HG02885 (cell line): Measurements from ENCODE around the gene PRTG.
"Not testable (repeated sequence)": the region's sequence is repeated elsewhere in the genome, so short reads cannot be mapped to it uniquely, and the experiment has no call there.

ENCODE experiments used
- ATAC-seq: cut with Tn5 transposase; IDR thresholded peaks from one replicate; pipeline ENCODE4 v1.9.1; 2021; ENCODE audit warnings: mild to moderate bottlenecking; ENCODE audit not compliant: unreplicated experiment, poor library complexity

The PRTG gene

GRCh38 chr15:55743729-55744655 is 1.0 kb upstream of the PRTG start:
- ATAC-seq = no peak

GRCh38 chr15:55742498-55742926 is 440 bp downstream of the PRTG start:
- ATAC-seq = peak; percentile 54

GRCh38 chr15:55741833-55742497 is 987 bp downstream of the PRTG start:
- peak; percentile 38 for ATAC-seq

DNA sequence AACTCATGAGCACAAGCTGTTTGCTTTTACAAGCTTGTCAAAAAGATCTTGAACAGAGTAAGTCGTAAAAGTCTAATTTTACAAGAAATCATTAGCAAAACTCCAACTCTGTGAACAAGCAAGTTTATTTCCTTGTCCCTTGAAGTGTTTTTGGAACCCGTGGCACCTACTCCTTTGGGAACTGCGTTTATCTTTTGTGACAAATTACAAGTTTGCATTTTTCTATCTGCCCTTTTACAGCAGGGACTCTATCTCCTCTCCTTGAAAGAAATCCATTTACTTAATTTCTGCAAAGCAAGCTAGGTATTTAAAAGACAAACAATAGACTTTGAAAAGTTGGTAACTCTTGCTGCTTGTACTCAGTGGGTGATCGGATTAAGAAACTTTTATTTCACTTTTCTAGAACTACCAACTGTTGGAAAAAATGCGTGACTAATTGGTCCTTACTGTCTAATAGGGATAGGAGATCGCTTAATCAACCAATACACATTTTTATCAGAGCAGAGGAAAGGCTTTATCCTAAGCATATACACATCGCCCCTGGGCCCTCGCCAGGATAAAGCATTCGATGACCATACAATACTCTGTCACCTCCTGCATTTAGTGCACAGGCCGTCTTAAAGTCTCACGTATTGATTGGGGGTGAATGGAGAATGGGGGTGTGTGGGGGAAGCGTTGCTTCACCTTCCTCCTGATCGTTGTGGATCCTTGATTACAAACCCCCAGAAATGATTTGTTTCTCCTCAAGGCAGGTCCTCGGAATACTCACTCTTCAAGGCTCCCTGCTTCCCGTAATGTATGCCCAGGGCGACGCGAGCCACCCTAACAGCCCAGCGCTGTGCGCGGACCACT is 1.7 kb downstream of the PRTG start:
- ATAC-seq = no peak

- no peak for ATAC-seq
These were observed 2.5 kb downstream of the PRTG start for GRCh38 chr15:55740359-55740878.

- no peak for ATAC-seq
These were observed 3.3 kb downstream of the PRTG start for GRCh38 chr15:55739641-55740040.

DNA sequence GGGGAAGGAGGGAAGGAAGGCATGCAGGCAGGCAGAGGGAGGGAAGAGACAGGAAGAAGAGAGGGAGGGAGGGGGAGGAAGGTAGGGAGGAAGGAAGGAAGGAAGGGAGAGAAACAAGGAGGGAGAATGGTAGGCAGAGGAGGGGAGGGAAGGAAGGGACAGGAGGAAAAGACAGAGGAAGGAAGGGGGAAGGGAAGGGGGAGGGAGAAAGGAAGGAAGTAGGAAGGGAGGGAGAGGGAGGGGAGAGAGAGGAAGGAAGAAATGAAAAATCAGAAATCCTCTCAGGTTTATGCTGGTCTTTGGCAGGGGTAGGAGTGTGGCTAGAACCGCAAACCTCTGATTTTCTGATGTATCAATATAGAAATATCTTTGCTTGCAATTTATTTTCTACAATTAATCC is 4.2 kb downstream of the PRTG start:
- no peak for ATAC-seq

- ATAC-seq = no peak
These were observed 5.6 kb downstream of the PRTG start for GRCh38 chr15:55737373-55737772.

GRCh38 chr15:55736756-55737155 is 6.2 kb downstream of the PRTG start:
- no peak for ATAC-seq

GRCh38 chr15:55734641-55735040 is 8.3 kb downstream of the PRTG start:
- no peak for ATAC-seq

- ATAC-seq = not testable (repeated sequence)
These were observed 9.5 kb downstream of the PRTG start for GRCh38 chr15:55733461-55733860.

- no peak for ATAC-seq
These were observed 21.3 kb downstream of the PRTG start for GRCh38 chr15:55721554-55722185.

GRCh38 chr15:55715355-55716076 is 27.4 kb downstream of the PRTG start:
- ATAC-seq = no peak

DNA sequence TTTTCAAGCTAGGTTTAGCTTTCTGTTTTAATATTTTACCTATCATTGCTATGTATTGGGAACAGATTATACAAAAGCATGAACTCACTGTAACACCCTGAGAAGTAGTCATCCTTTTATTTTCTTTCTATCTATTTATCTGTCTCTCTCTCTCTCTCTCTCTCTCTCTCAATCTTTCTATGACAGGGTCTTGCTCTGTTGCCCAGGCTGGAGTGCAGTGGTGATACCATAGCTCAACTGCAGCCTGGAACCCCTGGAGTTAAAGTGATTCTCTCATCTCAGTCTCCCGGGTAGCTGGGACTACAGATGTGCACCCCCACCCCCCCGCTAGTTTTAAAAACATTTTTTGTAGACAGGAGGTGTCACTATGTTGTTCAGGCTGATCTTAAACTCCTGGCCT is 28.9 kb downstream of the PRTG start:
- no peak for ATAC-seq

GRCh38 chr15:55712363-55712762 is 30.6 kb downstream of the PRTG start:
- ATAC-seq = no peak

DNA sequence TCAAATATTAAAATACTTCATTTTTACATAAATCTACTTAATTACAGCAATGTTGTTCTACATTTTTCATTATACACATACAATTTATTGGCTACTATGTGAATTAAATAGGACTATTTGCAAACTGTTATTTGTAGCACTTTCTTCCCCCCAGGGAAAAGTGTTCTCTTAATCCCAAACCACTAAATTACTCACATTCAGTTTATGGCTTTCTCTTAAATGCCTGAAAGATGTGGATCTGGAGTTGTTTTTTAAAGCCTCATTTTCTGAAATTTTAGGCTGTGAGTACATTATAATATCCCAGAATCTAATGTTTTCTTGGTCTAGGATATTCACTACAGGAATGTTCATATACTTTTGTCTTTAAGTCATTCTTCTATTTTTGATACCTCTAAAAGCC is 32.7 kb downstream of the PRTG start:
- no peak for ATAC-seq

- ATAC-seq = no peak
These were observed 33.5 kb downstream of the PRTG start for GRCh38 chr15:55709458-55709857.

DNA sequence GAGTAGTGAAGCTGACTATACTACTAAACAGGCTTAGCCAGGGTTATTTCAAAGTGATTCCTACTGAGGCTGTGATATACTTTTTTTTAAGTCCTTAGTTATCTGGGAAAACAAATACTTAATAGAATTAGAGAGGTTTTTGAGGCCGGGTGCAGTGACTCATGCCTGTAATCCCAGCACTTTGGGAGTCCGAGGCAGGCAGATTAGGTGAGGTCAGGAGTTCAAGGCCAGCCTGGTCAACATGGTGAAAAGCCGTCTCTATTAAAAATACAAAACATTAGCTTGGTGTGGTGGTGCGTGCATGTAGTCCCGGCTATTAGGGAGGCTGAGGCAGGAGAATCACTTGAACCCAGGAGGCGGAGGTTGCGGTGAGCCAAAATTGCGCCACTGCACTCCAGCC is 34.2 kb downstream of the PRTG start:
- no peak for ATAC-seq

DNA sequence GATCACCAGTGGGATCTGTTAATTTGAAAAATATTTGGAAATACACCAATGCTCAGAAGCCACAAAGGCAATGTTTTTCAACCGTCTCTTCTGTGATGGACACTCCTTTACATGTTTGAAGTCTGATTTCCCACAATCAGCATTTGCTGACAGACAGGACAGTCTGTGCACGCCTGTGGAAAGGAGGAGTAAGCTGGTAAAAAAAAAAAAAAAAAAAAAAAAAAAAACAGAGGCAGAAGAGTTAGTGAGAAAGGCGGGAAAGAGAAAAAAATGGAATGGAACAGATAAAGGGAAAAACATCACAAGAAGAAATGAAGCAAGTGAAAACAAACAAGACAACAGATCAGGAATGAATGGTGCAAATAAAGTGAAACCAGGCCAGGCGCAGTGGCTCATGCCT is 35.0 kb downstream of the PRTG start:
- no peak for ATAC-seq
